Activated T-helper 1 cell treated with anti-CD3 and anti-CD28 coated beads, Interleukin-12 subunit alpha, Interleukin-12 subunit beta, Interleukin-2, Interleukin-4 antibody, amounts not matched to agents 30 ng/mL and 10 ng/mL and 1 ng/mL, durations not matched to agents 14 hours and 24 hours and 36 hours (primary cell): ENCODE measurements around the gene ANKS1B. TPM values are rescaled to one million over a fixed set of nuclear protein-coding genes. Genes with fewer than 3 reads are reported as not detected.

Experiments used
- DNase-seq: peaks from one replicate; pipeline ENCODE4 v3.0.0; 2021; ENCODE audit warnings: low spot score
- H3K27ac Mint-ChIP-seq: one replicate; pipeline ENCODE4 v1.8.0; 2021; ENCODE audit warnings: mild to moderate bottlenecking, mixed read lengths
- H3K27me3 Mint-ChIP-seq: one replicate; pipeline ENCODE4 v1.8.0; 2022; ENCODE audit warnings: mild to moderate bottlenecking, moderate library complexity, mixed read lengths; ENCODE audit not compliant: insufficient read depth
- H3K36me3 Mint-ChIP-seq: one replicate; pipeline ENCODE4 v1.8.0; 2021; ENCODE audit warnings: low read depth, mixed read lengths
- H3K4me1 Mint-ChIP-seq: one replicate; pipeline ENCODE4 v1.8.0; 2021; ENCODE audit warnings: low read depth, mixed read lengths
- H3K4me3 Mint-ChIP-seq: one replicate; pipeline ENCODE4 v1.8.0; 2021; ENCODE audit warnings: mild to moderate bottlenecking, moderate library complexity, mixed read lengths
- H3K9me3 Mint-ChIP-seq: one replicate; pipeline ENCODE4 v1.8.0; 2021; ENCODE audit warnings: mixed read lengths
- intact Hi-C: fragments of 100-400 bp; cut with micrococcal nuclease; formaldehyde crosslinking; loops from one replicate; pipeline ENCODE4 v1.15.1; 2024
- total RNA-seq: library from RNA; stranded (reverse); gene quantifications from 2 replicates; pipeline ENCODE4 v1.2.3, GENCODE V29; 2022

Gene ANKS1B
- total RNA-seq, 1 donor from 2014 or later, result 2.8 TPM

GRCh38 chr12:99427104-99427503 is 557.6 kb downstream of the ANKS1B start:
- no peaks in the 10 kb centered on the region for H3K9me3 Mint-ChIP-seq
- H3K4me1 Mint-ChIP-seq, result no peaks in the 10 kb centered on the region
- H3K27ac Mint-ChIP-seq, result no peak overlapping the region
- no peak overlapping the region for H3K4me3 Mint-ChIP-seq
- no peak for DNase-seq
- H3K36me3 Mint-ChIP-seq, result no peaks in the 10 kb centered on the region
- no peaks in the 10 kb centered on the region for H3K27me3 Mint-ChIP-seq
- intact Hi-C loops, result no loop called here

- no peak overlapping the region for H3K27ac Mint-ChIP-seq
- H3K9me3 Mint-ChIP-seq, result peaks cover 11% of the 10 kb centered on the region
- no peak overlapping the region for H3K4me3 Mint-ChIP-seq
- intact Hi-C loops, result no loop called here
- H3K4me1 Mint-ChIP-seq, result no peaks in the 10 kb centered on the region
- no peaks in the 10 kb centered on the region for H3K27me3 Mint-ChIP-seq
- DNase-seq, result no peak
- H3K36me3 Mint-ChIP-seq, result no peaks in the 10 kb centered on the region
Observed at GRCh38 chr12:99418379-99418778, 566.4 kb downstream of the ANKS1B start.

- H3K4me1 Mint-ChIP-seq, result no peaks in the 10 kb centered on the region
- intact Hi-C loops, result no loop called here
- no peak overlapping the region for H3K27ac Mint-ChIP-seq
- H3K36me3 Mint-ChIP-seq, result no peaks in the 10 kb centered on the region
- no peak overlapping the region for H3K4me3 Mint-ChIP-seq
- no peaks in the 10 kb centered on the region for H3K27me3 Mint-ChIP-seq
- DNase-seq, result no peak
- peaks cover 11% of the 10 kb centered on the region for H3K9me3 Mint-ChIP-seq
Observed at GRCh38 chr12:99413751-99414150, 571.0 kb downstream of the ANKS1B start.

- DNase-seq, result no peak
- H3K9me3 Mint-ChIP-seq, result no peaks in the 10 kb centered on the region
- H3K36me3 Mint-ChIP-seq, result no peaks in the 10 kb centered on the region
- H3K4me1 Mint-ChIP-seq, result no peaks in the 10 kb centered on the region
- intact Hi-C loops, result no loop called here
- no peak overlapping the region for H3K27ac Mint-ChIP-seq
- H3K27me3 Mint-ChIP-seq, result no peaks in the 10 kb centered on the region
- no peak overlapping the region for H3K4me3 Mint-ChIP-seq
Observed at GRCh38 chr12:99393763-99394162, 591.0 kb downstream of the ANKS1B start.

- Mint-ChIP-seq H3K36me3 (no peaks in the 10 kb centered on the region), H3K9me3 (no peaks in the 10 kb centered on the region), H3K27me3 (no peaks in the 10 kb centered on the region), H3K4me3 (no peak overlapping the region), H3K4me1 (no peaks in the 10 kb centered on the region), H3K27ac (no peak overlapping the region)
- no peak for DNase-seq
- intact Hi-C loops, result no loop called here
Observed at GRCh38 chr12:99392091-99392850, 592.5 kb downstream of the ANKS1B start.

- Mint-ChIP-seq H3K36me3 (no peaks in the 10 kb centered on the region), H3K27ac (no peak overlapping the region), H3K4me3 (no peak overlapping the region), H3K27me3 (no peaks in the 10 kb centered on the region), H3K9me3 (no peaks in the 10 kb centered on the region), H3K4me1 (no peaks in the 10 kb centered on the region)
- intact Hi-C loops, result no loop called here
- no peak for DNase-seq
Observed at GRCh38 chr12:99390707-99391106, 594.0 kb downstream of the ANKS1B start.

GRCh38 chr12:99389751-99390150 is 595.0 kb downstream of the ANKS1B start:
- intact Hi-C loops, result loop anchor here (10.0 kb wide), 1 partner anchor 235 kb away; no protein-coding TSS in a partner anchor
- Mint-ChIP-seq H3K4me3 (no peak overlapping the region), H3K36me3 (no peaks in the 10 kb centered on the region), H3K9me3 (no peaks in the 10 kb centered on the region), H3K4me1 (no peaks in the 10 kb centered on the region), H3K27me3 (no peaks in the 10 kb centered on the region), H3K27ac (no peak overlapping the region)
- DNase-seq, result no peak

- Mint-ChIP-seq H3K4me3 (no peak overlapping the region), H3K9me3 (no peaks in the 10 kb centered on the region), H3K4me1 (no peaks in the 10 kb centered on the region), H3K27me3 (no peaks in the 10 kb centered on the region), H3K27ac (no peak overlapping the region), H3K36me3 (no peaks in the 10 kb centered on the region)
- intact Hi-C loops, result loop anchor here (10.0 kb wide), 1 partner anchor 236 kb away; no protein-coding TSS in a partner anchor
- no peak for DNase-seq
Observed at GRCh38 chr12:99388671-99389195, 596.0 kb downstream of the ANKS1B start.

GRCh38 chr12:99387661-99388060 is 597.1 kb downstream of the ANKS1B start:
- H3K36me3 Mint-ChIP-seq, result no peaks in the 10 kb centered on the region
- DNase-seq, result no peak
- H3K9me3 Mint-ChIP-seq, result no peaks in the 10 kb centered on the region
- no peaks in the 10 kb centered on the region for H3K27me3 Mint-ChIP-seq
- H3K4me3 Mint-ChIP-seq, result no peak overlapping the region
- intact Hi-C loops, result loop anchor here (10.0 kb wide), 1 partner anchor 237 kb away; no protein-coding TSS in a partner anchor
- H3K4me1 Mint-ChIP-seq, result no peaks in the 10 kb centered on the region
- H3K27ac Mint-ChIP-seq, result no peak overlapping the region

GRCh38 chr12:99386907-99387306 is 597.8 kb downstream of the ANKS1B start:
- Mint-ChIP-seq H3K27me3 (no peaks in the 10 kb centered on the region), H3K36me3 (no peaks in the 10 kb centered on the region), H3K4me1 (no peaks in the 10 kb centered on the region), H3K27ac (no peak overlapping the region), H3K4me3 (no peak overlapping the region), H3K9me3 (no peaks in the 10 kb centered on the region)
- intact Hi-C loops, result loop anchor here (10.0 kb wide), 1 partner anchor 238 kb away; no protein-coding TSS in a partner anchor
- no peak for DNase-seq

- Mint-ChIP-seq H3K27me3 (no peaks in the 10 kb centered on the region), H3K36me3 (no peaks in the 10 kb centered on the region), H3K4me1 (no peaks in the 10 kb centered on the region), H3K27ac (no peak overlapping the region), H3K4me3 (no peak overlapping the region), H3K9me3 (no peaks in the 10 kb centered on the region)
- no peak for DNase-seq
- intact Hi-C loops, result loop anchor here (10.0 kb wide), 1 partner anchor 242 kb away; no protein-coding TSS in a partner anchor
Observed at GRCh38 chr12:99383258-99383657, 601.5 kb downstream of the ANKS1B start.

- H3K27ac Mint-ChIP-seq, result no peak overlapping the region
Observed at GRCh38 chr12:99381992-99382391, 602.7 kb downstream of the ANKS1B start.

GRCh38 chr12:99380701-99381100 is 604.0 kb downstream of the ANKS1B start:
- no peaks in the 10 kb centered on the region for H3K4me1 Mint-ChIP-seq
- no peaks in the 10 kb centered on the region for H3K36me3 Mint-ChIP-seq
- DNase-seq, result no peak
- no peaks in the 10 kb centered on the region for H3K9me3 Mint-ChIP-seq
- no peaks in the 10 kb centered on the region for H3K27me3 Mint-ChIP-seq
- H3K27ac Mint-ChIP-seq, result no peak overlapping the region
- intact Hi-C loops, result loop anchor here (10.0 kb wide), 1 partner anchor 244 kb away; no protein-coding TSS in a partner anchor
- no peak overlapping the region for H3K4me3 Mint-ChIP-seq

More at GRCh38 chr12:99381992-99382391, 602.7 kb downstream of the ANKS1B start:
- Mint-ChIP-seq H3K36me3 (no peaks in the 10 kb centered on the region), H3K4me1 (no peaks in the 10 kb centered on the region), H3K9me3 (no peaks in the 10 kb centered on the region), H3K27me3 (no peaks in the 10 kb centered on the region), H3K4me3 (no peak overlapping the region)
- DNase-seq, result no peak
- intact Hi-C loops, result loop anchor here (10.0 kb wide), 1 partner anchor 243 kb away; no protein-coding TSS in a partner anchor
